PC-3 (cell line): ENCODE measurements around the gene TSHZ2. TPM values are rescaled to one million over a fixed set of nuclear protein-coding genes. Genes with fewer than 3 reads are reported as not detected.

ENCODE experiments used
- ATAC-seq: fragments of 200-7000 bp; cut with Tn5 transposase; 2 replicates; pipeline ENCODE4 v1.9.1; 2020; ENCODE audit warnings: mild to moderate bottlenecking, moderate library complexity
- BruUV-seq: library from RNA; stranded (reverse); fragments of 400-500 nt; replicated peaks from 2 replicates; lab custom pipeline; 2021; lab: Mats Ljungman, UMichigan
- CTCF ChIA-PET: fragments of 300-600 bp; sonication (Branson Sonifier 250); formaldehyde crosslinking; loops from one replicate; lab custom pipeline; 2022; ENCODE audit warnings: antibody characterized with exemption; lab: Charles Lee
- POLR2A ChIA-PET: fragments of 300-600 bp; sonication (Branson Sonifier 250); formaldehyde crosslinking; loops from one replicate; lab custom pipeline; 2022; ENCODE audit warnings: antibody characterized with exemption; ENCODE audit not compliant: unreplicated experiment; lab: Charles Lee
- DNase-seq: peaks from one replicate; pipeline ENCODE4 v3.0.0-alpha.2; 2015
- H2AFZ ChIP-seq: fragments of 300-600 bp; sonication (generic); 2 replicates; pipeline ENCODE4 v1.6.0; 2016; ENCODE audit warnings: antibody characterized with exemption, low read length
- H3F3A ChIP-seq: fragments of 300-600 bp; sonication (generic); one replicate; pipeline ENCODE4 v1.6.0; 2017; ENCODE audit warnings: antibody characterized with exemption, low read length, control low read depth, mild to moderate bottlenecking; ENCODE audit not compliant: unreplicated experiment
- H3K27ac ChIP-seq: fragments of 300-600 bp; sonication (generic); 2 replicates; pipeline ENCODE4 v1.5.1; 2016; ENCODE audit warnings: mild to moderate bottlenecking, low read length
- H3K27me3 ChIP-seq: fragments of 300-600 bp; sonication (generic); 2 replicates; pipeline ENCODE4 v1.6.1; 2016; ENCODE audit warnings: low read length, mixed read lengths
- H3K36me3 ChIP-seq: fragments of 300-600 bp; sonication (generic); 2 replicates; pipeline ENCODE4 v1.6.1; 2016; ENCODE audit warnings: low read depth, mixed run types, low read length, mixed read lengths
- H3K4me1 ChIP-seq: fragments of 300-600 bp; sonication (generic); 2 replicates; pipeline ENCODE4 v1.5.1; 2016; ENCODE audit warnings: low read length; ENCODE audit not compliant: insufficient read depth
- H3K4me2 ChIP-seq: fragments of 300-600 bp; sonication (generic); 2 replicates; pipeline ENCODE4 v1.6.0; 2016; ENCODE audit warnings: low read length
- H3K4me3 ChIP-seq: fragments of 300-600 bp; sonication (generic); 2 replicates; pipeline ENCODE4 v1.5.1; 2016; ENCODE audit warnings: mild to moderate bottlenecking, low read length, mixed read lengths
- H3K79me2 ChIP-seq: fragments of 300-600 bp; sonication (generic); 2 replicates; pipeline ENCODE4 v1.6.1; 2017; ENCODE audit warnings: low read length, mixed read lengths
- H3K9ac ChIP-seq: fragments of 300-600 bp; sonication (generic); 2 replicates; pipeline ENCODE4 v1.6.0; 2016; ENCODE audit warnings: mild to moderate bottlenecking, low read length
- H3K9me2 ChIP-seq: fragments of 300-600 bp; sonication (generic); replicated peaks from 2 replicates; pipeline ENCODE4 v1.6.1; 2016; ENCODE audit warnings: mixed run types, low read length, mixed read lengths
- H3K9me3 ChIP-seq: fragments of 300-600 bp; sonication (generic); 2 replicates; pipeline ENCODE4 v1.6.1; 2016; ENCODE audit warnings: low read length, mixed read lengths
- H4K20me1 ChIP-seq: fragments of 300-600 bp; sonication (generic); 2 replicates; pipeline ENCODE4 v1.6.1; 2016; ENCODE audit warnings: low read length, mixed read lengths
- EZH2 ChIP-seq: fragments of 300-600 bp; sonication (generic); IDR thresholded peaks from one replicate; pipeline ENCODE4 v1.6.1; 2017; ENCODE audit warnings: antibody characterized with exemption, mild to moderate bottlenecking, low read length; ENCODE audit not compliant: unreplicated experiment
- EZH2phosphoT487 ChIP-seq: fragments of 300-600 bp; sonication (generic); IDR thresholded peaks from 2 replicates; pipeline ENCODE4 v1.6.1; 2018; ENCODE audit warnings: mild to moderate bottlenecking, antibody characterized with exemption, low read length, borderline replicate concordance
- intact Hi-C: fragments of 100-400 bp; cut with micrococcal nuclease; formaldehyde crosslinking; loops from 2 replicates; pipeline ENCODE4 v1.9.0; 2023
- total RNA-seq: library from RNA; depleted of rRNA; stranded (reverse); fragments of >200 nt; gene quantifications from 2 replicates; pipeline ENCODE4 v1.2.3, GENCODE V29; 2014
- TF ChIP-seq, protein P1 (sequence below): fragments of 300-600 bp; sonication (generic); conservative IDR thresholded peaks from 2 replicates; pipeline ENCODE4 v1.5.1; 2017; ENCODE audit warnings: antibody characterized with exemption, low read depth, mild to moderate bottlenecking, low read length

TSHZ2 gene
- total RNA-seq, 1 experiment from 2014 or later, result not detected

DNA sequence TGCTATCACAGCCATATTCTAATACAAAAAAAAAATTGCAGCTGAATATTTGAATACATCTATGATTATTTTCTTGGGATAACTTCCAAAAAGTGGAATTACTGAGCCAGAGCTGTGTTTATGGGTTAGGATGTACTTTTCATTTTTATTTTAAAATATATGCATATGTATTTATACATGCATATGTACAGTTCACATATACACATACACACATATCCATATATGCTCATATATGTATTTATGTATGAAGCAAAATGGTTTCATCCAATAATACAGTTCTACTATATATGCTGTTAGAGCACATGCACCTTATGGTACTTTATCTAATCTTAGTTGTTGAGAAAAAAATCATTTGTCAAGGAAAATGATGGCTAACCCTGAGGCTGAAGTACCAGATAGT is 54.9 kb downstream of the TSHZ2 start:
- no peak overlapping the region for H2AFZ ChIP-seq
- DNase-seq, result no peak
- no peaks in the 10 kb centered on the region for H3K4me1 ChIP-seq
- H4K20me1 ChIP-seq, result no peaks in the 10 kb centered on the region
- H3K27me3 ChIP-seq, result peaks cover 35% of the 10 kb centered on the region
- no peaks in the 10 kb centered on the region for H3K9me3 ChIP-seq
- ChIA-PET CTCF (no interaction called here), POLR2A (no interaction called here)
- H3K9me2 ChIP-seq, result no peaks in the 10 kb centered on the region
- H3K79me2 ChIP-seq, result no peaks in the 10 kb centered on the region
- H3K27ac ChIP-seq, result no peak overlapping the region
- no TSS peak for BruUV-seq
- ATAC-seq, result no peak
- no peak for TF ChIP-seq EZH2phosphoT487
- TF ChIP-seq, protein P1, sequence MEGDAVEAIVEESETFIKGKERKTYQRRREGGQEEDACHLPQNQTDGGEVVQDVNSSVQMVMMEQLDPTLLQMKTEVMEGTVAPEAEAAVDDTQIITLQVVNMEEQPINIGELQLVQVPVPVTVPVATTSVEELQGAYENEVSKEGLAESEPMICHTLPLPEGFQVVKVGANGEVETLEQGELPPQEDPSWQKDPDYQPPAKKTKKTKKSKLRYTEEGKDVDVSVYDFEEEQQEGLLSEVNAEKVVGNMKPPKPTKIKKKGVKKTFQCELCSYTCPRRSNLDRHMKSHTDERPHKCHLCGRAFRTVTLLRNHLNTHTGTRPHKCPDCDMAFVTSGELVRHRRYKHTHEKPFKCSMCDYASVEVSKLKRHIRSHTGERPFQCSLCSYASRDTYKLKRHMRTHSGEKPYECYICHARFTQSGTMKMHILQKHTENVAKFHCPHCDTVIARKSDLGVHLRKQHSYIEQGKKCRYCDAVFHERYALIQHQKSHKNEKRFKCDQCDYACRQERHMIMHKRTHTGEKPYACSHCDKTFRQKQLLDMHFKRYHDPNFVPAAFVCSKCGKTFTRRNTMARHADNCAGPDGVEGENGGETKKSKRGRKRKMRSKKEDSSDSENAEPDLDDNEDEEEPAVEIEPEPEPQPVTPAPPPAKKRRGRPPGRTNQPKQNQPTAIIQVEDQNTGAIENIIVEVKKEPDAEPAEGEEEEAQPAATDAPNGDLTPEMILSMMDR, result no peak
- TF ChIP-seq EZH2, result no peak
- no peak overlapping the region for H3K4me3 ChIP-seq
- no peaks in the 10 kb centered on the region for H3F3A ChIP-seq
- no peak overlapping the region for H3K4me2 ChIP-seq
- intact Hi-C loops, result no loop called here
- H3K36me3 ChIP-seq, result no peaks in the 10 kb centered on the region
- H3K9ac ChIP-seq, result no peak overlapping the region

DNA sequence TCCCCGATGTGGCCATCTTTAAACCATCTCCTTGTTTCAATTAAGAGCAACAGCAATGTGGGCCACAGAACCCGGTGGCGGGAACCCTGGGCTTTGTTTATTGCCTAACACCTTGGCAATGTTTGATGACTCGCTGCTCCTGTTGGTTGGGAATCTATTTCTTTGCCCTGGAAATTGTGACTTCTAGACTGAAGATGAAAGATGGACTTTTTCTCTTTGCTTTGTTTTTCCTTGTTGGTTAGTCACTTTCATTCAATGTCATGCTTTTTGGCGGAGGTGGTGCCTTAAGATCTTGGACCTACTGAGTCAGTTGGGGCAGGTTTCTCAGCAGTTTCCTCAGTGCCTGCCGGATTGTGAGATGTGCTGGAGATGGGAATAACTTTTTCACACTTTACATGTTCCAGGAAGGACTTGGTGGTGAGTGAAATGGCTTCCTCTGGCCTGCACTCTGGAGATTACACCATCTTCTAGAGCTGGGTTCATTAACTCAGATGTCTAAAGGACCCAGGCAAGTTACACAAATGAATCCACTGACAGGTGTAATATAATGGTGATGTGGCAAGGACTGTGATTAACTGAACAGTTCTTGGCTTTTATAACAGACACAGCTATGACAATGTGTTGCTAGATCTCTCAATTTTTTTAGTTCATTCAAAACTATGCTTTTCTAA is 56.3 kb downstream of the TSHZ2 start:
- Histone ChIP-seq H3K4me3 (no peak overlapping the region), H3K79me2 (no peaks in the 10 kb centered on the region), H3K36me3 (no peaks in the 10 kb centered on the region), H3K4me1 (no peaks in the 10 kb centered on the region), H4K20me1 (no peaks in the 10 kb centered on the region), H3K27ac (no peak overlapping the region), H3K9me2 (no peaks in the 10 kb centered on the region), H3K27me3 (peaks cover 43% of the 10 kb centered on the region), H3K4me2 (no peak overlapping the region), H3K9ac (no peak overlapping the region), H3K9me3 (no peaks in the 10 kb centered on the region), H3F3A (no peaks in the 10 kb centered on the region), H2AFZ (no peak overlapping the region)
- CTCF ChIA-PET, result no interaction called here
- ATAC-seq, result no peak
- POLR2A ChIA-PET, result no interaction called here
- BruUV-seq, result no TSS peak
- TF ChIP-seq EZH2, result no peak
- TF ChIP-seq EZH2phosphoT487, result no peak
- TF ChIP-seq, protein P1, result no peak
- no peak for DNase-seq
- intact Hi-C loops, result no loop called here

DNA sequence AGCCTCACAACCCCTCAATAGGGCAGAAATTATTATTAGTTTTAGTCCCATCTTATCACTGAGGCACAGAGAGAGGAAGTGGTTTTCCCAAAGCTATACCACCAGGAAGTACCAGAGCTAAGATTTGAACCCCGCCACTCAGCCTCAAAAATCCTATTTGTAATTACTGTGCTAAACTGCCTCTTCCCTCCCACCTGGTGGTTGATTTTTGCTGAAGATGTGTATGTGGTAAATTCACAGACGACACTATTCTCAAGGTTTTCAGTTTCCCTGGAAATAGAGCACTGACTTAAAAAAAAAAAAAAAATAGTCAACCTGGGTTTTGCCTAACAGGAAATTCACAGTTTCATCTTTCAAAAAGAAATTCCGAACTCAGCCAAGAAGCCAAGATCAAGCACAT is 57.9 kb downstream of the TSHZ2 start:
- DNase-seq, result no peak
- no peaks in the 10 kb centered on the region for H3K79me2 ChIP-seq
- TF ChIP-seq EZH2 (no peak), EZH2phosphoT487 (no peak)
- TF ChIP-seq, protein P1, result no peak
- no peaks in the 10 kb centered on the region for H3K9me2 ChIP-seq
- intact Hi-C loops, result no loop called here
- H3K4me2 ChIP-seq, result no peak overlapping the region
- BruUV-seq, result no TSS peak
- H3K9ac ChIP-seq, result no peak overlapping the region
- ChIA-PET POLR2A (no interaction called here), CTCF (no interaction called here)
- no peak overlapping the region for H3K4me3 ChIP-seq
- no peak for ATAC-seq
- H3K36me3 ChIP-seq, result no peaks in the 10 kb centered on the region
- H3K27ac ChIP-seq, result no peak overlapping the region
- no peaks in the 10 kb centered on the region for H3F3A ChIP-seq
- peaks cover 52% of the 10 kb centered on the region for H3K27me3 ChIP-seq
- no peaks in the 10 kb centered on the region for H3K9me3 ChIP-seq
- no peak overlapping the region for H2AFZ ChIP-seq
- no peaks in the 10 kb centered on the region for H4K20me1 ChIP-seq
- H3K4me1 ChIP-seq, result no peaks in the 10 kb centered on the region
